IMR-90 (cell line): ENCODE results near the gene MYCBP2. TPM values are rescaled to one million over a fixed set of nuclear protein-coding genes. Genes with fewer than 3 reads are reported as not detected.

Source experiments
- ATAC-seq: fragments of 200-7000 bp; cut with Tn5 transposase; 2 replicates; pipeline ENCODE4 v1.9.1; 2020; ENCODE audit warnings: low read depth, mild to moderate bottlenecking, moderate library complexity
- BruUV-seq: library from RNA; stranded (reverse); fragments of 400-500 nt; replicated peaks from 2 replicates; lab custom pipeline; 2021; lab: Mats Ljungman, UMichigan
- CTCF ChIA-PET: fragments of 300-600 bp; formaldehyde crosslinking; extraction: SDS; loops from one replicate; lab custom pipeline; 2021; ENCODE audit warnings: antibody characterized with exemption; lab: Yijun Ruan, JAX
- POLR2A ChIA-PET: fragments of 300-600 bp; sonication (Branson Sonifier 250); formaldehyde crosslinking; loops from one replicate; lab custom pipeline; 2022; ENCODE audit warnings: antibody characterized with exemption; ENCODE audit not compliant: unreplicated experiment; lab: Charles Lee
- DNase-seq: peaks from one replicate; pipeline ENCODE4 v3.0.0; 2013
- H2AFZ ChIP-seq: replicated peaks from 2 replicates; pipeline ENCODE3; 2013; ENCODE audit warnings: low read length, mild to moderate bottlenecking; ENCODE audit not compliant: poor library complexity
- H2AK5ac ChIP-seq: 2 replicates; pipeline ENCODE4 v1.6.1; 2013; ENCODE audit warnings: low read depth, low read length, inconsistent platforms
- H2AK9ac ChIP-seq: replicated peaks from 2 replicates; pipeline ENCODE3; 2013; ENCODE audit warnings: mild to moderate bottlenecking, low read depth, low read length, moderate library complexity; ENCODE audit not compliant: poor library complexity
- H2BK120ac ChIP-seq: 2 replicates; pipeline ENCODE4 v1.6.1; 2013; ENCODE audit warnings: low read depth, low read length, inconsistent platforms
- H2BK15ac ChIP-seq: 3 replicates; pipeline ENCODE4 v1.6.1; 2013; ENCODE audit warnings: low read depth, low read length, inconsistent platforms
- H2BK20ac ChIP-seq: 2 replicates; pipeline ENCODE4 v1.6.1; 2013; ENCODE audit warnings: low read depth, mild to moderate bottlenecking, inconsistent platforms, low read length, moderate library complexity
- H2BK5ac ChIP-seq: 2 replicates; pipeline ENCODE4 v1.6.1; 2013; ENCODE audit warnings: mild to moderate bottlenecking, low read depth, low read length, inconsistent platforms; ENCODE audit not compliant: poor library complexity, severe bottlenecking
- H3K14ac ChIP-seq: replicated peaks from 2 replicates; pipeline ENCODE4 v1.6.1; 2013; ENCODE audit warnings: low read depth, low read length, inconsistent platforms
- H3K18ac ChIP-seq: 2 replicates; pipeline ENCODE4 v1.6.1; 2013; ENCODE audit warnings: low read depth, low read length, control low read depth
- H3K23ac ChIP-seq: 2 replicates; pipeline ENCODE4 v1.6.1; 2013; ENCODE audit warnings: low read depth, low read length, inconsistent platforms
- H3K27ac ChIP-seq: 2 replicates; pipeline ENCODE4 v1.5.1; 2013; ENCODE audit warnings: mild to moderate bottlenecking, control low read depth, low read length; ENCODE audit not compliant: insufficient read depth
- H3K27me3 ChIP-seq: 2 replicates; pipeline ENCODE4 v1.6.1; 2013; ENCODE audit warnings: low read length; ENCODE audit not compliant: control insufficient read depth, insufficient read depth
- H3K36me3 ChIP-seq: 2 replicates; pipeline ENCODE4 v1.6.1; 2013; ENCODE audit warnings: low read length, mixed read lengths; ENCODE audit not compliant: control insufficient read depth, insufficient read depth
- H3K4ac ChIP-seq: 2 replicates; pipeline ENCODE4 v1.6.1; 2013; ENCODE audit warnings: low read depth, low read length, inconsistent platforms
- H3K4me1 ChIP-seq: 2 replicates; pipeline ENCODE4 v1.6.1; 2013; ENCODE audit warnings: low read length, mixed read lengths; ENCODE audit not compliant: control insufficient read depth, insufficient read depth
- H3K4me2 ChIP-seq: 2 replicates; pipeline ENCODE4 v1.6.1; 2013; ENCODE audit warnings: low read depth, mild to moderate bottlenecking, control low read depth, low read length, moderate library complexity
- H3K4me3 ChIP-seq: 2 replicates; pipeline ENCODE4 v1.5.1; 2013; ENCODE audit warnings: low read depth, mild to moderate bottlenecking, control low read depth, low read length, moderate library complexity; ENCODE audit not compliant: insufficient read depth
- H3K56ac ChIP-seq: 2 replicates; pipeline ENCODE4 v1.6.1; 2013; ENCODE audit warnings: low read length, inconsistent platforms; ENCODE audit not compliant: insufficient read depth; ENCODE audit errors: extremely low read depth
- H3K79me1 ChIP-seq, 2 experiments: 2 replicates each; pipeline ENCODE4 v1.6.1; 2013; ENCODE audit warnings: low read length in 2 of 2, inconsistent platforms in 1 of 2, low read depth in 1 of 2
- H3K9ac ChIP-seq: 2 replicates; pipeline ENCODE4 v1.6.1; 2013; ENCODE audit warnings: low read depth, low read length, control low read depth
- H3K9me1 ChIP-seq: 2 replicates; pipeline ENCODE4 v1.6.1; 2013; ENCODE audit warnings: low read length, inconsistent platforms; ENCODE audit not compliant: insufficient read depth
- H3K9me3 ChIP-seq: 2 replicates; pipeline ENCODE4 v1.6.1; 2013; ENCODE audit warnings: low read length; ENCODE audit not compliant: control insufficient read depth, insufficient read depth
- H4K20me1 ChIP-seq: 2 replicates; pipeline ENCODE4 v1.6.1; 2013; ENCODE audit warnings: low read length, inconsistent platforms; ENCODE audit not compliant: insufficient read depth
- H4K5ac ChIP-seq: 2 replicates; pipeline ENCODE4 v1.6.1; 2013; ENCODE audit warnings: mild to moderate bottlenecking, low read depth, low read length, control low read depth
- H4K8ac ChIP-seq, 2 experiments: 2 replicates each; pipeline ENCODE4 v1.6.1; 2013; ENCODE audit warnings: low read depth in 2 of 2, low read length in 2 of 2, control low read depth in 1 of 2, inconsistent platforms in 1 of 2
- H4K91ac ChIP-seq: 2 replicates; pipeline ENCODE4 v1.6.1; 2013; ENCODE audit warnings: low read depth, low read length, inconsistent platforms; ENCODE audit not compliant: insufficient read depth
- CEBPB ChIP-seq: IDR thresholded peaks from 2 replicates; pipeline ENCODE4 v1.6.1; 2012; ENCODE audit warnings: low read depth, low read length, improper control_type of control experiment
- CTCF ChIP-seq: conservative IDR thresholded peaks from 2 replicates; pipeline ENCODE4 v1.5.1; 2012; ENCODE audit warnings: mild to moderate bottlenecking, low read depth, low read length, improper control_type of control experiment
- ELK1 ChIP-seq: fragments of 150-350 bp; IDR thresholded peaks from 2 replicates; pipeline ENCODE4 v1.6.1; 2016; ENCODE audit warnings: low read depth, mild to moderate bottlenecking, low read length, moderate library complexity, borderline replicate concordance
- FOS ChIP-seq: fragments of 150-350 bp; IDR thresholded peaks from 2 replicates; pipeline ENCODE4 v1.6.1; 2016; ENCODE audit warnings: low read depth, low read length
- POLR2A ChIP-seq: IDR thresholded peaks from 2 replicates; pipeline ENCODE4 v1.6.1; 2012; ENCODE audit warnings: mild to moderate bottlenecking, low read depth, low read length
- RCOR1 ChIP-seq: IDR thresholded peaks from 2 replicates; pipeline ENCODE4 v1.6.1; 2012; ENCODE audit warnings: mild to moderate bottlenecking, low read length, improper control_type of control experiment; ENCODE audit not compliant: insufficient replicate concordance
- RFX5 ChIP-seq: IDR thresholded peaks from 2 replicates; pipeline ENCODE4 v1.8.0; 2012; ENCODE audit warnings: low read depth, mild to moderate bottlenecking, low read length, moderate library complexity
- USF2 ChIP-seq: fragments of 150-350 bp; IDR thresholded peaks from 2 replicates; pipeline ENCODE4 v1.6.1; 2017; ENCODE audit warnings: mild to moderate bottlenecking, antibody characterized with exemption, low read length, low read depth
- WGBS, 2 experiments: methylation state at CpG; one replicate each; pipeline versions ENCODE4 v1.1.5 to v1.1.7; 2013; ENCODE audit warnings: missing lambda C conversion rate in 2 of 2; ENCODE audit not compliant: insufficient read length in 1 of 2; ENCODE audit errors: extremely low coverage in 2 of 2; 5-methylcytosine and 5-hydroxymethylcytosine counted together
- dilution Hi-C: fragments of 300-500 bp; cut with HindIII; formaldehyde crosslinking; loops from one replicate; pipeline ENCODE4 v1.14.3; 2018; ENCODE audit warnings: low sequenced_read_pairs; ENCODE audit not compliant: unreplicated experiment
- in situ Hi-C: fragments of 300-500 bp; cut with MboI; formaldehyde crosslinking; loops from 3 replicates; pipeline ENCODE4 v1.14.3; 2019; ENCODE audit warnings: low sequenced_read_pairs, inconsistent platforms, mixed read lengths
- intact Hi-C: fragments of 100-400 bp; cut with micrococcal nuclease; formaldehyde crosslinking; loops from 2 replicates; pipeline ENCODE4 v1.10.0; 2022
- polyA plus RNA-seq, 3 experiments: library from polyadenylated mRNA; depleted of rRNA; stranded (reverse); fragments of >200 nt; gene quantifications; 2 replicates each; pipeline ENCODE4 v1.2.3, GENCODE V29; 2012; ENCODE audit warnings: low replicate concordance in 1 of 3
- total RNA-seq: library from RNA; depleted of rRNA; stranded (reverse); fragments of >200 nt; gene quantifications from 2 replicates; pipeline ENCODE4 v1.2.3, GENCODE V29; 2012

MYCBP2 gene
- total and polyA plus RNA-seq, 2 of the 4 experiments (the other 2 are of a cell fraction), result 20.1 to 43.2 TPM

GRCh38 chr13:77143431-77143830, 183.5 kb downstream of the MYCBP2 start:
- no peak overlapping the region for H2BK5ac ChIP-seq
- no peak overlapping the region for H3K23ac ChIP-seq
- no peak overlapping the region for H3K27ac ChIP-seq
- DNase-seq, result peak; percentile 52
- H3K9me1 ChIP-seq, result no peaks in the 10 kb centered on the region; the same call in 1 of the 2 replicates
- H4K8ac ChIP-seq, result no peak overlapping the region
- H3K79me1 ChIP-seq, result no peaks in the 10 kb centered on the region; a peak in 1 of 4 replicates
- H3K4me3 ChIP-seq, result no peak overlapping the region
- WGBS, 2 experiments, result no CpG with 5 or more reads among the region's 1 CpG
- H2BK120ac ChIP-seq, result no peak overlapping the region
- H4K5ac ChIP-seq, result no peak overlapping the region
- intact Hi-C loops (no loop called here), in situ Hi-C loops (no loop called here), dilution Hi-C loops (no loop called here)
- H3K9me3 ChIP-seq, result no peaks in the 10 kb centered on the region
- TF ChIP-seq USF2 (no peak), RFX5 (no peak), ELK1 (no peak), POLR2A (no peak), FOS (no peak), RCOR1 (no peak), CTCF (no peak), CEBPB (peak; percentile 63)
- ChIA-PET CTCF (no interaction called here), POLR2A (no interaction called here)
- no TSS peak for BruUV-seq
- H3K4me1 ChIP-seq, result peaks cover 3% of the 10 kb centered on the region; the same call in 1 of the 2 replicates
- H3K9ac ChIP-seq, result no peak overlapping the region
- no peak overlapping the region for H2BK20ac ChIP-seq
- H3K4me2 ChIP-seq, result no peak overlapping the region
- no peak overlapping the region for H2AFZ ChIP-seq
- H4K91ac ChIP-seq, result no peak overlapping the region
- no peaks in the 10 kb centered on the region for H4K20me1 ChIP-seq
- H3K36me3 ChIP-seq, result peaks cover 12% of the 10 kb centered on the region
- H2AK9ac ChIP-seq, result no peak overlapping the region
- ATAC-seq, result no peak
- H3K18ac ChIP-seq, result no peak overlapping the region
- H2AK5ac ChIP-seq, result no peak overlapping the region
- no peak overlapping the region for H3K56ac ChIP-seq
- no peak overlapping the region for H3K4ac ChIP-seq
- no peak overlapping the region for H3K14ac ChIP-seq
- no peak overlapping the region for H2BK15ac ChIP-seq
- H3K27me3 ChIP-seq, result no peaks in the 10 kb centered on the region
